Suppressor macrophage (primary cell): Measurements from ENCODE around the gene CACNA1F.
A peak's percentile ranks its signal among the peaks of the same experiment; 100 is the strongest.

Source experiments
- DNase-seq, 4 experiments: peaks; one replicate each; pipeline ENCODE4 v3.0.0-alpha.2; 2020 to 2022

The CACNA1F gene

DNA sequence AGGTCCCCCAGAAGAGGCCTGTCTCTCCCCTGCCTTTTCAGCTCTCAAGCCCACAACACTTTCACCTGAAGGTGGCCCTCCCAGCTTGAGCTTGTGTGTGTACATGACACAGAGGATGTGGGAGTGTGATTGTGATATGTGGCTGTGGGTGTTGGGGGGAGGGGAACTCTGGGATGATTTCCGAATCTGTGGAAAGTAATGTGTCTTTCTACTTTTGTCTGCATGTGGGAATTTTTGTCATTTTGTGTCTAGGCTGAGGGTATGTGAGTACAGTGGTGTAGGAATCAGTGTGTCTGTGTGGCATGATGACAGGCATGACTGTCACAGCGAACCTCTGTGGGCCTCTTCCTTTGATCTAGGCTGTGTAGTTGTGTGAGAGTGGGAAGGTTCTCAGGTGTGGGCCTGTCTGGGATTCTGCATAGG is 39.6 kb downstream of the CACNA1F start:
- no peak for DNase-seq

GRCh38 chrX:49192722-49193328 is 40.3 kb downstream of the CACNA1F start:
- DNase-seq = peak in 3 of 4 experiments; percentile 34 to 59 (median 54)

GRCh38 chrX:49191574-49192011 is 41.5 kb downstream of the CACNA1F start:
- no peak for DNase-seq

GRCh38 chrX:49190821-49191573 is 42.1 kb downstream of the CACNA1F start:
- DNase-seq = peak; percentile 91 to 98 (median 94)

DNA sequence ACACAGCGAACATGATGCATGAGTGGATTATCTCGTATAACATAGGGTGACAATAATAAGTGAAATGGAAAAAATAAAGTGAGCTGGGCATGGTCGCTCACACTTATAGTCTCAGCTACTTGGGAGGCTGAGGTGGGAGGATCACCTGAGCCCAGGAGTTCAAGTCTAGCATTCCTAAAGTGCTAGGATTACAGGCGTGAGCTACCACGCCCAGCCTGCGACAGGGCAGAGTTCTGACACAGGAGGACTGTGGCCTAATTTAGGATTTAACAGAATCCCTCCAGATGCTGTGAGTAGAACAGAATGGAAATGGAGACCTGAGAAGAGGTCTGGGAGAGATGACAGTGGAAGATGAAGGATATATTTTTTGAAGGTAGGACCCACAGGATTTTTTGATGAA is 43.5 kb downstream of the CACNA1F start:
- DNase-seq = no peak

DNA sequence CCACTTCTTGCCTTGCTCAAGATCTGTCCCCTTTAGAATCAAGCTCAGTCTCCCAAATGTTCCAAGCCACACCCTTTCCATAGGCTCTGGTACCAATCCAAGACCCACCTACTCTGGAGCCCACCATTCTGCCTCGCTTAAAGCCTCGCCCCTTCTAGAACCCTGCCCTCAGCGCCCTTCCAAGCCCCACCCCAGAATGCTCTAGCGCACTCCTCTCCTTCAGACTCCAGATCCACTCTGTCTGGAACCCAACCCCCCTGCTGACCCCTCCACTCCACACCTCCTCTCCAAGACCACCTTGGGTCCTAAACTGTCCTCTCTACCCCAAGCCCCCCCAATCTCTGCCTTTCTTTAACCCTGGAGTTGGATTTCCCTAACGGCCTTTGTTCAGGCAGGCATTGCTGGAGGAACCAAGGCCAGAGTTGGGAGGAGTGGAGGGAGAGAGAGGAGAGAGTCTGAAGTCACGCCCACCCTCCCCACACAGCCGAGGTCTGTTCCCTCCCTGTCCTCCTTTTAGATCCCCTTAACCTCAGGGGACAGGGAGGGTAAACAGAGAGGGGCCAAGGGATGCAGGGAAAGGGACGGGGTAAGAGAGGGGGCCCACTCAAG is 44.6 kb downstream of the CACNA1F start:
- DNase-seq = peak in 1 of 4 experiments; percentile 25

DNA sequence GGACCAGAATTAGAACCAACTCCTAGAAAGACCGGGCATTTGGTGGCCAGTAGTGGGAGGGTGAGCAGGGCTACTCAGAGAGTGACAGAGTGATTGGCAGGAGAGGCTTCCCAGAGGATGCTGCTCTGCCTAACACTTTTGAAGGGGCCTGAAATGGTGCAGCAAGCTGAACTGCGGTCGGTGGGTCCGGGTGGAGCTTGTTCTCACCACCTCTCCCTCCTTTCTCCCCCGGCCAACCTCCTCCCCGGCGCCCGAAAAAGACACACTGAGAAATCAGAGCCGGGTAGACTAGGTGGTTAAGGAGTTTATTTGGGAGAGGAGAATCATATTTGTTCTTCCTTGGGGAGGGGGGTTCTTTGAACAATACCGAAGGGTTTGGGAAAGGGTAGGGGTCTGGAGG is 45.6 kb downstream of the CACNA1F start:
- DNase-seq = no peak

GRCh38 chrX:49187028-49187394 is 46.1 kb downstream of the CACNA1F start:
- DNase-seq = no peak

DNA sequence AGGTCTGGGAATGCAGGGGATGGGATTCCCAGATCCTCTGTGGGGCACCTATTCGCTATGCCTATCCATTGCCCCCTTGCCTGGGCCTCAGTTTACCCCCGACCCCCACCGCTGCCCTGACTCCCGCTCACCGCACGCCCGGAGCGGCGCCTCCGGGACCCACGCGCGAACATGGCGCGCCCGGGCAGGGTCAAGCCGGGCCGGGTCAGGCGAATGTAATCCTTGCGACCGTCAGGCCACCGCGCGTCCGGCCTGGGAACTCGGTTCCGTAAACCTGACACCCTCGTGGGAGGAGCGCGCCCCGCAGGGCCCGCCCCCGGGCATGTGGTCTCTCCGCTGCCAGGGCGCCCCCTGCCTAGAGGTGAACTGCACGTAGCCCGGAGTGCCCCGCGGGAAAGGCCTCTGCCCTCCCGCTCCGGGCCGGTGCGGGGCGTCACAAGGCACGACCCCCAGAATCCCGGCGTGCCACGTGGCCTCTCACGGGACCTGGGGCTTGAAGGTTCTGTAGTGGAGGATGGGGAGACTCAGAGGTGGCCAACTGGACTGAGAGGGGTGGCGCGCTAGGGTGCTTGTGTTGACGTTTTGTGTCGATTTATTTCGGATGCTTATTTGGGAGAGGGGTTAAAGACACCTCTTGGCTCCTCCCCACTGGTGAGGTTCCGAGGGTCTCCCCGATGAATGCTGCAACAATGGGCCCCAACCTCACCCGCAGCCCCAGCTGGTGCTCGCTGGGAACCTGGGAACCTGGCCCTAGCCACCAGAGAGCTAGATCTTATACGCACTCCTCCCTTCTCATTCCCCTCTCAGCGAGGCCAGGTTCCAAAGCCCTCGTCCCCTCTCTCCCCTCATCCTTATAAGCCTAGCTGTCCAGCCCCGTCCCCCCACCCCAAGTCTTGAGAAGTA is 46.8 kb downstream of the CACNA1F start, which contains the start of gene PRICKLE3:
PRICKLE3 (minus strand) TSS at position 249 of the 903 bp plus-strand sequence; CDS start at position 173, 76 bp downstream.
- peak; percentile 77 to 92 (median 84) for DNase-seq

DNA sequence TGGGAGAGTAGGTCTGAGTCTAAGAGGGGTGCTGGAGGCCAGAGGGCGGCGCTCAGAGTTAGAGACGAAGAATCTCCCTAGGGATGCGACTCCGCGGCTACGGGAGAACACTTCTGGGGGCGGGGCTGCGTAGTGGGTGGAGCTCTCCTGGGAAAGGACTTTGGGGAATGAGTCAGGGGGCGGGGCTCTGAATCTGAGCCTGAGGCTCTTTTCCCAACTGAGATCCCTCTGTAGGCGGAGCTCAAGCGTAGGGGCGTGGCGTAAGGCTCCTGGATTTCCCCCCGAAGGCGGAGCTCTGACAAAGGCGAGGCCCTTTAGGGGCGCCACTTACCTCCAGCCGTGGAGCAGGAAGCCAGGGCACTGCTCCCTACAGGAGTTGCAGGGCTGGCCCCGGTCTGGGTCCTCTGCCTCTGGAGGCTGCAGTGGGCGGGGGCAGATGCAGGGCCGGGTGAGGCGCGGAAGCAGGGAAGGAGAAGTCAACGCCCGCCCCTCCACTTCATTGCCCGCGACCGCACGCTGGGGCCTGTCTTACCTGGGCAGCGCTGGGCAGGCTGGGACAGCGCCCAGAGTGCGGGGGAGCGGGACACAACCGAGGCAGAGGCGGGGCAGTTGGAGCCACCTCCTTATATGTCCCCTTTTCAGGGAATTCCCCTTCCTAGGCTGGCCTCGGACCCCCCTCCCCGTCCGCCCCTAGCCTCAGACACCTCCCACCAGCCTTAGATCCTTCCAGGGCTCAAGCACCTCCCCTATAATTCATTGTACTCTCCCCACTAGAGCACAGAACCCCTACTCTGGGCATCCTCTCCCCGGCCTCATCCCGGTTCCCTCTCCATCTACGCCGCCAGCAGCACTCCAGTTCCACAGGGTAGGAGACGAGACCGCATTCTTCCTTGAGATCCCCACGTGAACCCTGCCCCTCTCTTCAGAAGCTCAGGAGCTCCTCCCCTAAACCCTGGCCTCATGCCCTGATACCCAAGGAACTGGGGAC is 48.6 kb downstream of the CACNA1F start:
- peak; percentile 31 to 68 (median 54) for DNase-seq

GRCh38 chrX:49183701-49184281 is 49.3 kb downstream of the CACNA1F start:
- DNase-seq = no peak

- DNase-seq = no peak
Observed at GRCh38 chrX:49179358-49179757, 53.8 kb downstream of the CACNA1F start.

DNA sequence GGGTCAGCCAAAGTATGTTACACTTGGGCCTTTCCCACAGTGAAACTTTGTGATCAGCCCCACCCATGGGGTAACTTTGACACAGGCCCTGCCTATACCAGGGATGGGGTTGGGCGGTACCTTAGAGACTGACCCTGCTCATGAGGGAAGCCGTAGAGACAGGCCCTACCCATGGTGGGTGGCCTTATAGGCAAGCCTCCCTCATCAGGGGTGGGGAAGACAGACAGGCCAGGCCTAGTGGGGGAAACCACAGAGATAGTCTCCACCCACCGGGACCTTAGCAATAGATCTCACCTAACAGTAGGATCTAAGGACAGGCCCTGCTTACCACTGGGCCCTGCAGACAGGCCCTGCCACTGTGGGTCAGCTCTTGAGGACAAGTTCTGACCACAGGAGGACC is 54.6 kb downstream of the CACNA1F start:
- DNase-seq = no peak

GRCh38 chrX:49177873-49178480 is 55.2 kb downstream of the CACNA1F start:
- no peak for DNase-seq

DNA sequence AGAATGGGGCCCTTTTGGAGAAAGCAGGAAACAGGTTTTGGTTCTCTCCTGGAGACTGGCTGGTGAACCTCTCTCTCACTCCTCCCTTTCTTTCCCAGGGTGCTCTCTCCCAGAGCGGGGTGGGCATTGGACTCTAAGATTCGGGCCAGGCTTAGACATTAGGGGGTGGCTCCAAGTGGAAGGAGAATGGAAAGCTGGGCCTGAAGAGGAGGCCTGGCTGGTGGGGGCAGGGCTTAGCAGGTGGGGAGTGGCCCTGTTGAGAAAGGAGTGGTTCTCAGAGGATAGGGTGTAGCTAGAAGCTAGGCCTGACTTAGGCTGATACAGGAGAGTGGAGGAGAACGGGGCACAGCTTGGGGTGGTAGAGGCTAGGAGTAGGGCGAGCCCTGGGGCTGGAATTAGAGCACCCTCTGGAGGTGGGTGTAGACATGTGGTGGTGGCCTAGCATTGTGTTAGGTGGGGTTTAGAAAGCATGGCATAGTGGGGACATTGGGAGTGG is 55.8 kb downstream of the CACNA1F start:
- DNase-seq = peak in 3 of 4 experiments; percentile 17 to 51 (median 41)

GRCh38 chrX:49176421-49177326 is 56.5 kb downstream of the CACNA1F start:
- DNase-seq = peak; percentile 26 to 69 (median 58)

DNA sequence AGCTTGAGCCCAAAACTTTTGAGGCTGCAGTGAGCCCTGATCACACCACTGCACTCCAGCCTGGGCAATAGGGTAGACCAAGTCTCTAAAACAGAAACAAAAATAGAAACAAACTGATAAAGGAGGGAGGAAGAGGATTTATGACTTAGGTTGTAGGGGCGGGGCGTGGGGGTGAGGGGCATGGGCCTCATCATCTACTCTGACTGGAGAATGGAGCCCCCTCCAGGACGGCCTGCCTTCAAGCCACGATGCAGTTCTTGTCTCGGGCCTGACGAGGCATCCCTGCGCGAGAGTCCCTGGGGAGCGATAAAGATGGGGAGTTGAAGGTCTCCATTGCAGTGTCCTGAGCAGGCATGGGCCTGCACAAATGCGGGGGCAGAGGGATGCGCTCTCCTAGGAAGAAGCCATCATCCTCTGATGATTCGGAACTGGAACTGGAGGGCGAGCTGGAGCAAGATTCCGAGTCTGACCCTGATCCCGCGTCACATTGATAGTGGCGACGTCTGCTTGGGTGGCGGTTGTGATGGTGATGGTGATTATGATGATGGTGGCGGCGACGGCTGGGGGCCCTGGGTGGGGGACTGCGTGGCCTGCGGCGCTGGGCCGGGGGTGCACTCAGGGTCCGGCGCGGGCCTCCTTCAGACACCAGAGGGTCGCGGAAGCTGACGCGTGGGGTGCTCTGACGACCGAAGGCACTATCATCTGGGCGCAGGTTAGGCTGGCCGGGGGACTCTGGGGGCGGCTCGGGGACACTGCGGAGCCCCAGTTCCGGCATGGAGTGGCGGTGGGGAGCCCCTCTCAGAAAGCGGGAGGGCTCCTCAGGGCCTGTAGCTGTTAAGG is 57.5 kb downstream of the CACNA1F start:
- DNase-seq = no peak

DNA sequence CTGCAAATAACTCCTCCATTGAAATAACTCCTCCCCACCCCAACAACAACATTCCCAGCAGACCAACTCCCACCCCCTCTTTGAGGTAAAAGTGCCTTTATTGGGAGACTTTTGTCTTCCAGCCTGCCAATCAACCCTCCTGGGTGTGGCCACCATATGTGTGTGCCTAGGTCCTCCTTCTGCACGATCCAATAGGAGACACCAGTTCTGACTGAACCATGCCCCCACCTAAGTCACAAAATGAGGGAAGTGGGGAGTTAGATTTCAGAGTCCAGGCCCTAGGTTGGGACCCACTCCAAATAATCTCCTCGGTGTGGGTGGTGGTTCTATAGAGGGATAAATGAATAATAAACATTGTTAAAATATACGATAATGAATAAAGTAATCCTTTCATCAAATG is 58.4 kb downstream of the CACNA1F start:
- DNase-seq = no peak
